ENCODE results near the gene ERF.
A peak's percentile ranks its signal among the peaks of the same experiment; 100 is the strongest.
"Not testable (repeated sequence)": the region's sequence is repeated elsewhere in the genome, so short reads cannot be mapped to it uniquely, and the experiment has no call there.

ERF gene

GRCh38 chr19:42275103-42275502, 20.2 kb upstream of the ERF start:
- DNase-seq (ENCODE audit: low read depth), result no peak

DNA sequence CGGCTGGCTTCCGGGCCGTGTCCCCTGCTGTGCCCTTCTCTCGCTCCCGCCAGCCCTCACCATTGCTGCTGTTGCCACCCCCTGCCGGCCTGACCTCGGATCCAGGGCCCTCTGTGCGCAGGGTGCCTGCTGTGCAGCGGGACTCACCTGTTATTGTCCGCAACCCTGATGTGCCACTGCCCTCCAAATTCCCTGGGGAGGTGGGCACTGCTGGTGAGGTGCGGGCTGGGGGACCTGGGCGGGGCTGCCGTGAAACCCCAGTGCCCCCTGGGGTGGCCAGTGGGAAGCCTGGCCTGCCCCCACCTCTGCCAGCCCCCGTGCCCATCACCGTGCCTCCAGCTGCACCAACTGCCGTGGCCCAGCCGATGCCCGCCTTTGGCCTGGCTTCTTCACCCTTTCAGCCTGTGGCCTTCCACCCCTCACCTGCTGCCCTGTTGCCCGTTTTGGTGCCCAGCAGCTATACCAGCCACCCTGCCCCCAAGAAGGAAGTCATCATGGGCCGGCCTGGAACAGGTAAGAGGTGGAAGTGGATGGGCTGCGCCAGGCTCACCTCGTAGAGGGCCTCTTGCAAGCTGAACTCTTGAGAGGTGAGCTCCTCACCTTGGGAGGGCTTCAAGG, 19.2 kb upstream of the ERF start:
- DNase-seq (ENCODE audit: low read depth), result no peak

- DNase-seq (ENCODE audit: low read depth), result no peak
Measured at GRCh38 chr19:42273407-42274064, 18.6 kb upstream of the ERF start.

DNA sequence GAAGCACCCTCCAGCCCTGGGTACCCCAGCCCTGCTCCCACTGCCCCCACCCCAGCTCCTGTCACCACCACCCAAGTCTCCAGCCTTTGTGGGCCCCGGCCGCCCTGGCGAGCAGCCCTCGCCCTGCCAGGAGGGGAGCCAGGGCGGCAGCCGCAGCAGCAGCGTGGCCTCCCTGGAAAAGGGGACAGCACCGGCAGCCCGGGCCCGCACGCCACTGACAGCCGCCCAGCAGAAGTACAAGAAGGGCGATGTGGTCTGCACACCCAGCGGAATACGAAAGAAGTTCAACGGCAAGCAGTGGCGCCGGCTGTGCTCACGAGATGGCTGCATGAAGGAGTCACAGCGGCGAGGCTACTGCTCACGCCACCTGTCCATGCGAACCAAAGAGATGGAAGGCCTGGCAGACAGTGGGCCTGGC, 18.1 kb upstream of the ERF start:
- no peak for DNase-seq (ENCODE audit: low read depth)

DNA sequence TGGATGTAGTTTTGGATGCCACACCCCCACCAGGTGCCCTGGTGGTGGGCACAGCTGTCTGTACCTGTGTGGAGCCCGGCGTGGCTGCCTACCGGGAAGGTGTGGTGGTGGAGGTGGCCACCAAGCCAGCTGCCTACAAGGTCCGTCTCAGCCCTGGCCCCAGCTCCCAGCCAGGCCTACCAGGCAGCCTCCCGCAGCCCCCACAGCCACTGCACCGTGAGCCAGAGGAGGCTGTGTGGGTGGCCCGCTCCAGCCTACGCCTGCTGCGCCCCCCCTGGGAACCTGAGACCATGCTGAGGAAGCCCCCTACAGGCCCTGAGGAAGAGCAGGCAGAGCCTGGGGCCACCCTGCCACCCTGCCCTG, 17.6 kb upstream of the ERF start:
- DNase-seq (ENCODE audit: low read depth), result no peak

- no peak for DNase-seq (ENCODE audit: low read depth)
Measured at GRCh38 chr19:42271861-42272534, 17.1 kb upstream of the ERF start.

- DNase-seq (ENCODE audit: low read depth), result no peak
Measured at GRCh38 chr19:42271045-42271419, 16.1 kb upstream of the ERF start.

DNA sequence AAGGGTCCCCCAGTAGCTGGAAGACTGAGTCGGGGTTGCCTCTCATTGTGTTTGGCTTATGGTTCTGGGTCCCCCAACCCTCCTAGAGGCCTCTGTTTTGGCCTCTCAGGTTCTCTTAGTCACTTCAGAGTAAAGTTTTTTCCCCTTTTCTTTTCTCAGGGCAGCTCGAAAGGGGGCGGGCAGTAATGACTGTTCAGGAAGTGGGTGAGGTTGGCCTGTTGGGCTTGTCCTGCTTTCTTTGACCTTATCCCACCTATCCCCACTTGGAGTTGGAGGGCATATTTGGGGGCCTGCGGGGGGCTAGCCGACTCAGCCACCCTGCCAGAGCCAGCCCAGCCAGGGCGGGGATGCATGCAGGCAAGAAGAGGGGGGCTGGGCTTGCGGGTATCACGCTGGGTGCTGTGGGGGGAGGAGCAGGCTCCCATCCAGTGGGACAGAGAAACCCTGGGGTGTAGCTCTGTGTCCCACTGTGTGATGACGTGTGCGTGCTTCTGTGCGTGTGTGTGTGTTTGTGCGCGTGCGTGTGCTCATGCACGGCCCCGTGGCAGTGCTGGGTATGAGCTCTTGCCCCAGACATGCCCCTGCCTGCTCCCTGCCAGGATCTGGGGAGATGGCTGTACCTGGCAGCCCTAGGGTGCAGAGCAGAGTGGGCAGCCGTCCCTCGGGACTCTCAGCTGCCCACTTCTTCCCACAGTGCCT, 15.6 kb upstream of the ERF start:
- DNase-seq (ENCODE audit: low read depth), result peak; percentile 74

DNA sequence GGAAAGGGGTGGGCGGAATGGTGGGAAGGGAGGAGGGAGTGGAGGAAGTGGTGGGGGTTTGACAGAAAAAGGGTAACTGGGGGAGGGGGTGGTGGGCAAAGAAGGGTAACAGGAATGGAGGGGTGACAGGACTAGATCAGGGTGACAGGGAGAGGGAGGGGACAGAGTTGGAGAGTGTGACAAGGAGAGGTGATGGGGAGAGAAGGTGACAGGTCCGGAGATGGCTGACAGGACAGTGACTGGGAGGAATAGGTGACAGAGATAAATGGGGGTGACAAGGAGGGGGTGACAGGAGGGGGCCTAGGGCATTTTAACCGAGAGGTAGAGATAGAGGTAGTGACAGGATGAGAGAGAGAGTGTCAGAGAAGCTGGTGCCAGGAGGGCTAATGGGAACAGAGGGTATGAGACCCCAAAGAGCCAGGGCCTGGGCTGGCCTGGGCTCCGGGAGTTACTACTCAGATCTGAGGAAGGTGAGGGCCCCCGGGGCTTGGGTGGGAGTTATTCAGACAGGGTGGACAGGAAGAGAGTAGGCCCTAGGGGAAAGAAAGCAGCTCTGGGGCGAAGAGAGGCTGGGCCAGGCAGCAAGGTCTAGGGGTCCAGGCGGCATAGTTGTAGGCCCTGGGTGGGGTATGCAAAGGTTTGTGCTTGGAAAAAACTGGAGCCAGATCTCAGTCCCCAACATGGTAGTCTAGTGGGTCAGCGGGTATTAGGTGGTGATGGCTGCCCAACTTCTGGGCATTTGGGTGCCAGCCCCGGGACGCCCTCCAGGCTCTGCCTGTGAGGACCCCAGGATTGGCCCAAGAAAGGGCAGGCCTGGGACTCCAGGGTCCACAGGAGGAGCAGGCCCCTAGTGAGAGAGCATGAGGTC, 14.8 kb upstream of the ERF start:
- no peak for DNase-seq (ENCODE audit: low read depth)

GRCh38 chr19:42268704-42269477, 14.0 kb upstream of the ERF start, which contains the start of gene CIC:
Gene CIC (plus strand): TSS chr19:42269252. CDS start chr19:42271784, 2,532 bp downstream.
- peak; percentile 99 for DNase-seq (ENCODE audit: low read depth)

DNA sequence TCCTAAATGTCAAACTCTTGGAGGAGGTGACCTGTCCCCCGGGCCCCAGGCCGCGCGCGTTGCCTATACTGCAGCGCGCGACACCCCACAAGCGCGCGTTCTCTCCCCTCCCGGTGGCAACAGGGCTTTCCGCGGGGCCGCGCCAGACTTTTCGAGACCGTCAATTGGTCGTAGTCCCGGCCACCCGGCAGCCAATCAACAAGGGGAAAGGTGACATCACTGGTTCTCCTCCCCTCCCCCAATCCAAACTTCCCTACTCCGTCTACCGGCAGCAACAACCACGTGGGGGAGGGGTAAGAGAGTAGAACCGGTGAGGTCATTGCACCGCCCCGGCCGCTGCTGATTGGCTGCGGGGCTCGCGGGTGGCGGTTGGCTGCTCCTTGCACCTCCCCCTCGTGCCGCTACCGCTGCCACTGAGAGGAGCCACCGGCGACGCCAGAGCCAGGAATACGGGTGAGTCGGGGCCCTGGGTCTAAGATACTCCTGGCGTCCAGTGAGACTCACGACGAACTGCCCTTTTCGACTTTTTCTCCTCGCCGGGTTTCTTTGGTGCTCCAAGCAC, 13.3 kb upstream of the ERF start:
- peak; percentile 99 for DNase-seq (ENCODE audit: low read depth)

GRCh38 chr19:42267644-42268141, 12.8 kb upstream of the ERF start:
- DNase-seq (ENCODE audit: low read depth), result no peak

DNA sequence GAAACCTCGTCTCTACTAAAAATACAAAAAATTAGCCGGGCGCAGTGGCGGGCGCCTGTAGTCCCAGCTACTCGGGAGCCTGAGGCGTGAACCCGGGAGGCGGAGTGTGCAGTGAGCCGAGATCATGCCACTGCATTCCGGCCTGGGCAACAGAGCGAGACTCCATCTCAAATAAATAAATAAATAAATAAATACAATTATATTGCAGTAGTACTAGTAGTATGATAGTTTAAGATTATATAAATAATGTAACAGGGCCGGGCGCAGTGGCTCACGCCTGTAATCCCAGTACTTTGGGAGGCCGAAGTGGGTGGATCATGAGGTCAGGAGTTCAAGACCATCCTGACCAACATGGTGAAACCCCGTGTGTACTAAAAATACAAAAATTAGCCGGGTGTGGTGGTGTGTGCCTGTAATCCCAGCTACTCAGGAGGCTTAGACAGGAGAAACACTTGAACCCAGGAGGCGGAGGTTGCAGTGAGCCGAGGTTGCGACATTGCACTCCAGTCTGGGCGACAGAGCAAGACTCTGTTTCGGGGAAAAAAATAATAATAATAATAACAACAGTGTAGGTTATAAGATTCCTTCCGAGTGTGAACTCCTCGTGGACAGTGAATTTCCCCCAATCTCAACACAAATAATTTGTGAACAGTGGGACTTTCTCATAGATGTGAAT, 12.1 kb upstream of the ERF start:
- not testable (repeated sequence) for DNase-seq (ENCODE audit: low read depth)

- not testable (repeated sequence) for DNase-seq (ENCODE audit: low read depth)
Measured at GRCh38 chr19:42266105-42266504, 11.2 kb upstream of the ERF start.

DNA sequence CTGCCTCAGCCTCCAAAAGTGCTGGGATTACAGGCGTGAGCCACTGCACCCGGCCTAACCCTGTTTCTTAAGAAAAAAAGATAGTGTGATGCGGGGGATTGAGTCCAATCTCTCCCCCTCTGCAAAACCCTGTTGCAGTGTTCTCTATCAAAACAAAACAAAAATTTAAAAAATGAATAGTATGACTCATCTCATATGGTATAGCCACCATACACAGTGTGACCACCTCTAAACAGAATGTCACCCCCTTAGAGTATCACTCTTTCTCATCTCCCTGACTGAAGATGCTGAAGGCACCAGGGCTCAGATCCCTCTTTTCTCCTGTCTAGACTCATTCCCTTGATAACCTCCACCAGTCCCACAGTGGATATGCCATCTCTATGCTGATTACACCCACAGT, 6.8 kb upstream of the ERF start:
- DNase-seq (ENCODE audit: low read depth), result no peak

DNA sequence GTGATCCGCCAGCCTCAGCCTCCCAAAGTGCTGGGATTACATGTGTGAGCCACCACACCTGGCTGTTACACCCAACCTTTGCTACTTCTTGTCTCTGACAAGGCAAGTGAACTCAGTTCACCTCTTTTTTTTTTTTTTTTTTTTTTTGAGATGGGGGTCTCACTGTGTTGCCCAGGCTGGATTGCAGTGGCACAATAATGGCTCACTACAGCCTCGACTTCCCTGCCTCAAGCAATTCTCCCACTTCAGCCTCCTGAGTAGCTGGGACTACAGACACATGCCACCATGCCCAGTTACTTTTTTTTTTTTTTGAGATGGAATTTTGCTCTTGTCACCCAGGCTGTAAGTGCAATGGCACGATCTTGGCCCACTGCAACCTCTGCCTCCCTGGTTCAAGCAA, 2.9 kb upstream of the ERF start:
- DNase-seq (ENCODE audit: low read depth), result not testable (repeated sequence)

- DNase-seq (ENCODE audit: low read depth), result no peak
Measured at GRCh38 chr19:42255766-42256745, 1.1 kb upstream of the ERF start.

- DNase-seq (ENCODE audit: low read depth), result peak; percentile 75
Measured at GRCh38 chr19:42254089-42254849, 659 bp downstream of the ERF start.
